Psoas muscle (tissue), 8 donors: Measurements from ENCODE around the gene AOPEP. TPM values are rescaled to one million over a fixed set of nuclear protein-coding genes. Genes with fewer than 3 reads are reported as not detected.

Source experiments
- ATAC-seq, 4 donors: fragments of 200-7000 bp; cut with Tn5 transposase; one replicate each; pipeline ENCODE4 v1.9.1; 2020; ENCODE audit warnings: moderate library complexity in 3 of 4, mild to moderate bottlenecking in 2 of 4
- DNase-seq, 2 donors: peaks; one replicate each; pipeline ENCODE4 v3.0.0-alpha.2; 2020
- H3K27ac ChIP-seq: fragments of 200-600 bp; one replicate; pipeline ENCODE4 v1.8.0; 2022
- H3K27me3 ChIP-seq, 3 donors: fragments of 200-600 bp in 1 of 3; one replicate each; pipeline versions ENCODE4 v1.6.1 to v1.8.0; 2013 to 2022; ENCODE audit warnings: low read length in 2 of 3, mild to moderate bottlenecking in 2 of 3, moderate library complexity in 1 of 3; ENCODE audit not compliant: insufficient read depth in 3 of 3
- H3K36me3 ChIP-seq, 2 donors: fragments of 200-600 bp in 1 of 2; one replicate each; pipeline versions ENCODE4 v1.6.1 to v1.8.0; 2013 to 2022; ENCODE audit warnings: low read depth in 1 of 2, mild to moderate bottlenecking in 1 of 2, moderate library complexity in 1 of 2; ENCODE audit not compliant: insufficient read depth in 1 of 2
- H3K4me1 ChIP-seq: fragments of 200-600 bp; one replicate; pipeline ENCODE4 v1.8.0; 2022
- H3K4me3 ChIP-seq: fragments of 200-600 bp; one replicate; pipeline ENCODE4 v1.8.0; 2022; ENCODE audit warnings: mild to moderate bottlenecking
- H3K9me3 ChIP-seq: fragments of 200-600 bp; one replicate; pipeline ENCODE4 v1.8.0; 2022
- WGBS, 3 donors: extraction: QIAGEN DNeasy Blood & Tissue Kit; methylation state at CpG; one replicate each; pipeline versions ENCODE4 v1.1.6 to v1.1.7; 2013; 5-methylcytosine and 5-hydroxymethylcytosine counted together
- intact Hi-C, 2 donors: fragments of 100-400 bp; cut with DNase I; formaldehyde crosslinking; loops; one replicate each; pipeline versions ENCODE4 v1.11.0 to v1.14.2; 2022
- polyA plus RNA-seq, 3 donors: library from polyadenylated mRNA; stranded (reverse); fragments of 200-250 nt; gene quantifications; one replicate each; pipeline ENCODE4 v1.2.3, GENCODE V29; 2013
- total RNA-seq, 4 donors: library from RNA; stranded (reverse); fragmentation: NEBNext Ultra II Directional in 2 of 4; extraction: Animal tissue kit (Norgen Biotek cat#: 25700) in 2 of 4; gene quantifications; one replicate each; pipeline versions ENCODE4 v1.2.1 to v1.2.4, GENCODE V29; 2021 to 2023
- TF ChIP-seq, protein P1 (sequence below): fragments of 200-600 bp; IDR thresholded peaks from one replicate; pipeline ENCODE4 v1.8.0; 2022; ENCODE audit warnings: antibody characterized with exemption
- donor health status: healthy with polysubstance abuse.
- donor health status: DM: no; HTN: no; CAD: no; lungs with moderate emphysema.
- donor health status: Bipolar disorder and iron deficiency.
- donor health status: healthy.
- donor health status: DM: yes; HTN: yes; CAD: no.
- donor health status: DM: no; HTN: no; CAD: no.
- donor health status: DM: no; HTN: no; CAD: no.
- donor health status: DM: yes; HTN: yes; CAD: no.

AOPEP gene
- total and polyA plus RNA-seq, 7 donors: 46.4 to 96.9 (median 78.6) TPM

DNA sequence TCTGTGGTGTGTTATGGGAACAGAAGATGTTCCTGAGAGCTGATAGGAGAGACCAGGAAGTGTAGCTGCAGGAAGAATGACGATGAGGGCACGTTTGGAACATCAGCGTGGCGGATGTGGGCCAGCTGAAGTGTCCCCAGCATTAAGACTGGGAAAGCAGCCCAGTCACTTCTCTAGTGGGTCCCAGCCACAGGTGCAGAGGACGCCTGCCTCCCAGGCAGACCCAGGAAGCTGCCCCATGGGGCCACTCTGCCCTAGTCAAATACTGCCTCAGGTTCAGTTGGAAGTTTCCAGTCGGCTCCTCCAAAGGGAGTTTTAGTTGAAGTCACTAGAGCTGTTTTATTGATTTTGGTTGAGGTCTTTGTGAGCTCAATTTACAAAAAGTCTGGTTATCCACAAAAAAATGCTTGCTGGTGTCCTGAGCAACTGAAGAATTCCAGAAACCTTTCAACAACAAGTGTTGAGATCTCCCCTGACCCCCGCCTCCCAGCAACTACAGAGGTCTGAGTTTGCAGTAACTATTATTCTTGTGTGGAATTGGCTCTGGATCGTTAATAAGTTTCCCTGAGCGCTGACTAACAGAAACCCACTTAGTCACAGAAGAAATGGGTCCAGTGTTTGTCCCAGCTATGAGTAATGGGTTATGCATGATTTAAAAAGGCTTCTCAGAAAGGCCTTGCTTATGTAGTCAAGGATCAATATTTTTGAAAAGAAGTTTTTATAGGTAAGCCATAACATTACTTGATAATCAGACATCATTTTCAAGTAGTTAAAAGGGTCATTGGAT lies 296.9 kb downstream of the AOPEP start:
- TF ChIP-seq, protein P1, sequence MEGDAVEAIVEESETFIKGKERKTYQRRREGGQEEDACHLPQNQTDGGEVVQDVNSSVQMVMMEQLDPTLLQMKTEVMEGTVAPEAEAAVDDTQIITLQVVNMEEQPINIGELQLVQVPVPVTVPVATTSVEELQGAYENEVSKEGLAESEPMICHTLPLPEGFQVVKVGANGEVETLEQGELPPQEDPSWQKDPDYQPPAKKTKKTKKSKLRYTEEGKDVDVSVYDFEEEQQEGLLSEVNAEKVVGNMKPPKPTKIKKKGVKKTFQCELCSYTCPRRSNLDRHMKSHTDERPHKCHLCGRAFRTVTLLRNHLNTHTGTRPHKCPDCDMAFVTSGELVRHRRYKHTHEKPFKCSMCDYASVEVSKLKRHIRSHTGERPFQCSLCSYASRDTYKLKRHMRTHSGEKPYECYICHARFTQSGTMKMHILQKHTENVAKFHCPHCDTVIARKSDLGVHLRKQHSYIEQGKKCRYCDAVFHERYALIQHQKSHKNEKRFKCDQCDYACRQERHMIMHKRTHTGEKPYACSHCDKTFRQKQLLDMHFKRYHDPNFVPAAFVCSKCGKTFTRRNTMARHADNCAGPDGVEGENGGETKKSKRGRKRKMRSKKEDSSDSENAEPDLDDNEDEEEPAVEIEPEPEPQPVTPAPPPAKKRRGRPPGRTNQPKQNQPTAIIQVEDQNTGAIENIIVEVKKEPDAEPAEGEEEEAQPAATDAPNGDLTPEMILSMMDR: no peak
- ATAC-seq (peak; percentile 31 to 48 (median 41)), DNase-seq (peak in 1 of 2 donors; percentile 62)
- Histone ChIP-seq H3K9me3 (no peaks in the 10 kb centered on the region), H3K27me3 (no peaks in the 10 kb centered on the region), H3K4me3 (peak overlapping the region; percentile 28), H3K36me3 (peaks cover 0 to 30% of the 10 kb centered on the region in 2 donors), H3K27ac (peak overlapping the region; percentile 93), H3K4me1 (peaks cover 100% of the 10 kb centered on the region)
- intact Hi-C loops: loop anchor here in 1 of 2 donors (2.0 kb wide), 1 partner anchor 17 kb away; no protein-coding TSS in a partner anchor
- WGBS, 3 donors: 16 to 17% (median 16%) methylated on average over 9 of the region's 9 CpGs

DNA sequence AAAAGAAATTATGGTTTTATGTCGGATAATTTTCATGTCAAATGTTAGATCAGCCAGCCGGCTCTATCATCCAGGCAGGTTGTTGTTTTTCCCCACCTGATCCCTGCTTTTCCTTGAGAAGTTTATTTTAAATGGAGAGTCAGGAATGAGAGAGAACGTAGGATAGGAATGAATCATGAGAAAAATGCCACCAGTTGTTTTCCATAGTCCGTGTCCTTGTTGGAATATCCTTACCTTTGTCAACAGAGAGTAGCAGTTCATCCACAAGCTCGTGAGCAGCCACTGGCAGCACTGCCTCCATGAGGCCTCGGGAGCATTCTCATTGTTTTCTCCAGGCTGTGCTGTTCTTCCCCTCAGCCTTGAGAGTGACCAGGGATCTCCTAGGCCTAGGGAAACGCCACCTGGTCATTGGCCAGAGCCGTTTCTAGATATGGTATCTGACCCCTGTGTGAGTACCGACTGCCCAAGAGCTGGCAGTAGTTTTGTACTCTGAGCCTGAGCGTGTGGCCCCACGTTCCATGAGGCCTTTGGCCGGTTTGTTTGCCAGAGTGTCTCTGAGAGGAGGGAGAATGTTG lies 297.7 kb downstream of the AOPEP start:
- TF ChIP-seq, protein P1: peak; percentile 3
- Histone ChIP-seq H3K9me3 (no peaks in the 10 kb centered on the region), H3K4me1 (peaks cover 100% of the 10 kb centered on the region), H3K27me3 (no peaks in the 10 kb centered on the region), H3K4me3 (peak overlapping the region; percentile 28), H3K36me3 (peaks cover 0 to 29% of the 10 kb centered on the region in 2 donors), H3K27ac (peak overlapping the region; percentile 93)
- intact Hi-C loops: loop anchor here in 1 of 2 donors (2.0 kb wide), 1 partner anchor 17 kb away; no protein-coding TSS in a partner anchor
- peak; percentile 38 to 75 for DNase-seq
- WGBS, 3 donors: 13 to 30% (median 18%) methylated on average over 12 of the region's 12 CpGs
- ATAC-seq: peak; percentile 66 to 75 (median 73)

DNA sequence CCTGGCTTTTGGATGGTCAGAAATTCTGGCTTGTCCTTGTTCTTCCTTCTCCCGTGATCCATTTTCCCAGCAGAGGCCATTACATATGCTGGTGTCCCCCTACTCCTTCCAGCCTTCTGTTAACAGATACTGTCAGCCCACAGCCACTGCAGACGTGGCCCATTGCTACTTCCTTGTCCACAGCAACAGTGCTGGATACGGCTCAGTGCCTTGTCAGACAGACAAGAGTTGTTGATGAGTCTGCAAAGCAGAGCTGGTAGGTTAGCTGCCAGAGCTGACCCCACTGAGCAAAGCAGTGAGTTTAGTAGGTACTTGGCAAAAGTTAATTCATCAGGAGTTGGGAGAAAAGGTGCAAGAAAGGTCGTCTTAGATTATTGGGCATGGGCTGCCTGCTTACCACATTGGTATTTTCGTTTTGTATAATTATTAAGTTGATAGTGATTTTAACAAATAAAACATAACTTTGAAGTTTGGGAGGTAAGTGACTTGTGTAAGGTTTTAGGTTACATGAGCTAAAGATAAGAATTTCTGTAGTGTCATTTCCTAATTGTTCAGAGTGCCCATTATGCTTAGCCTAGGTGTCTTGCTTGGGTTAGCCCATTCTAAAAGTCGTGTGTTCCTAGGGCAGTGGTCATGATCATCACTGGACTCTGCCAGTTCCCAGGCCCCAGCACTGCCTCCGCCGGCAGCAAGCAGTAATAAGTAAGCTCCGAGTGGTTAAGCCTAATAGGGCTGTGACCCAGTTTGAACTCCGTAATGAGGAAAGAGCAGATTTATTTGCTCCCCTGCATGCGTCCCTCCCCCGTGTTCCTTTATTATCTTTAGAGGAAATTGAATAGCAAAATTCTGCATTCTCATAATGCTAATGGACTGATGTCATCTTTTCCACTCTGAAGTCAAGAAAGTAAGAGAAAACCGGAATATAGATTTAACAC lies 299.0 kb downstream of the AOPEP start:
- Histone ChIP-seq H3K4me3 (peak overlapping the region; percentile 24), H3K27me3 (no peaks in the 10 kb centered on the region), H3K27ac (peak overlapping the region; percentile 93), H3K36me3 (peaks cover 0 to 17% of the 10 kb centered on the region in 2 donors), H3K9me3 (no peaks in the 10 kb centered on the region), H3K4me1 (peaks cover 100% of the 10 kb centered on the region)
- 13 to 17% (median 14%) methylated on average over 13 of the region's 13 CpGs for WGBS, 3 donors
- intact Hi-C loops: loop anchor here in 1 of 2 donors (2.0 to 5.0 kb wide), 2 partner anchors 19 to 62 kb away; no protein-coding TSS in a partner anchor
- TF ChIP-seq, protein P1: peak; percentile 45
- peak; percentile 75 to 84 (median 82) for ATAC-seq
- DNase-seq: peak; percentile 68 to 83

- WGBS, 3 donors: 59 to 79% (median 61%) methylated on average over 6 of the region's 6 CpGs
- ATAC-seq (no peak), DNase-seq (no peak)
- Histone ChIP-seq H3K36me3 (peaks cover 0 to 16% of the 10 kb centered on the region in 2 donors), H3K4me1 (peaks cover 100% of the 10 kb centered on the region), H3K27me3 (no peaks in the 10 kb centered on the region), H3K27ac (peak overlapping the region; percentile 93), H3K4me3 (no peak overlapping the region), H3K9me3 (no peaks in the 10 kb centered on the region)
- intact Hi-C loops: loop anchor here in 1 of 2 donors (5.0 kb wide), 1 partner anchor 61 kb away; no protein-coding TSS in a partner anchor
- TF ChIP-seq, protein P1: no peak
Observed at GRCh38 chr9:95026148-95026524, 299.6 kb downstream of the AOPEP start.
